ENCODE measurements around the gene MAN2C1.
"Not testable (repeated sequence)": the region's sequence is repeated elsewhere in the genome, so short reads cannot be mapped to it uniquely, and the experiment has no call there.

MAN2C1 gene

GRCh38 chr15:75346796-75347221 is 21.6 kb downstream of the MAN2C1 start, which contains the start of gene NEIL1:
TSS of gene NEIL1 (plus strand) at chr15:75347039. CDS start at chr15:75348906, 1,867 bp downstream.
- no peak for DNase-seq (ENCODE audit: low read depth in 3 of 3)

GRCh38 chr15:75343953-75344352 is 24.5 kb downstream of the MAN2C1 start:
- DNase-seq (ENCODE audit: low read depth in 3 of 3): not testable (repeated sequence)

GRCh38 chr15:75342221-75342620 is 26.2 kb downstream of the MAN2C1 start:
- no peak for DNase-seq (ENCODE audit: low read depth in 3 of 3)

GRCh38 chr15:75339531-75340240 is 28.7 kb downstream of the MAN2C1 start:
- no peak for DNase-seq (ENCODE audit: low read depth in 3 of 3)

- no peak for DNase-seq (ENCODE audit: low read depth in 3 of 3)
These were observed 29.7 kb downstream of the MAN2C1 start for GRCh38 chr15:75338661-75339240.

- peak; percentile 36 to 70 (median 47) for DNase-seq (ENCODE audit: low read depth in 3 of 3)
These were observed 32.6 kb downstream of the MAN2C1 start, which contains the start of gene COMMD4 for GRCh38 chr15:75335705-75336355. TSS of gene COMMD4 (plus strand) at chr15:75336063. CDS start at chr15:75336090, 27 bp downstream.

GRCh38 chr15:75335313-75335704 is 33.1 kb downstream of the MAN2C1 start:
- DNase-seq (ENCODE audit: low read depth in 3 of 3): no peak

GRCh38 chr15:75333654-75334419 is 34.6 kb downstream of the MAN2C1 start:
- DNase-seq (ENCODE audit: low read depth in 3 of 3): not testable (repeated sequence)

- DNase-seq (ENCODE audit: low read depth in 3 of 3): not testable (repeated sequence)
These were observed 36.3 kb downstream of the MAN2C1 start for GRCh38 chr15:75332093-75332492.

GRCh38 chr15:75329571-75329970 is 38.8 kb downstream of the MAN2C1 start:
- DNase-seq (ENCODE audit: low read depth in 3 of 3): no peak

- DNase-seq (ENCODE audit: low read depth in 3 of 3): no peak
These were observed 39.7 kb downstream of the MAN2C1 start for GRCh38 chr15:75328493-75329314.

- no peak for DNase-seq (ENCODE audit: low read depth in 3 of 3)
These were observed 40.9 kb downstream of the MAN2C1 start for GRCh38 chr15:75327491-75327890.

- no peak for DNase-seq (ENCODE audit: low read depth in 3 of 3)
These were observed 41.4 kb downstream of the MAN2C1 start for GRCh38 chr15:75327005-75327404.

GRCh38 chr15:75325922-75326321 is 42.5 kb downstream of the MAN2C1 start:
- no peak for DNase-seq (ENCODE audit: low read depth in 3 of 3)

GRCh38 chr15:75321711-75322110 is 46.7 kb downstream of the MAN2C1 start:
- DNase-seq (ENCODE audit: low read depth in 3 of 3): no peak

GRCh38 chr15:75319231-75319897 is 49.0 kb downstream of the MAN2C1 start:
- not testable (repeated sequence) for DNase-seq (ENCODE audit: low read depth in 3 of 3)

- no peak for DNase-seq (ENCODE audit: low read depth in 3 of 3)
These were observed 53.7 kb downstream of the MAN2C1 start for GRCh38 chr15:75314552-75315290.

GRCh38 chr15:75313116-75313845 is 55.1 kb downstream of the MAN2C1 start:
- DNase-seq (ENCODE audit: low read depth in 3 of 3): no peak

GRCh38 chr15:75312548-75312947 is 55.9 kb downstream of the MAN2C1 start:
- DNase-seq (ENCODE audit: low read depth in 3 of 3): not testable (repeated sequence)
